PFSK-1 (cell line): ENCODE measurements around the gene DSN1.

Experiments
- FOXP2 ChIP-seq: optimal IDR thresholded peaks from 2 replicates; pipeline ENCODE3; 2011; ENCODE audit warnings: borderline replicate concordance, control low read depth, inconsistent platforms; ENCODE audit not compliant: insufficient read depth; ENCODE audit errors: extremely low read length, extremely low read depth
- POLR2AphosphoS5 ChIP-seq: IDR thresholded peaks from 2 replicates; pipeline ENCODE4 v1.6.1; 2012; ENCODE audit warnings: low read depth, mild to moderate bottlenecking, control low read depth, low read length, moderate library complexity
- SIN3A ChIP-seq: IDR thresholded peaks from 2 replicates; pipeline ENCODE4 v1.6.1; 2012; ENCODE audit warnings: mild to moderate bottlenecking, low read length, moderate library complexity, borderline replicate concordance; ENCODE audit not compliant: insufficient read depth
- TAF1 ChIP-seq: IDR thresholded peaks from 2 replicates; pipeline ENCODE4 v1.6.1; 2012; ENCODE audit warnings: low read length, control low read depth, borderline replicate concordance; ENCODE audit not compliant: insufficient read depth
- TF ChIP-seq, protein P1 (sequence below), 2 experiments: IDR thresholded peaks; 2 replicates each; pipeline versions ENCODE4 v1.6.1 to v1.8.0; 2011 to 2012; ENCODE audit warnings: low read depth in 2 of 2, low read length in 2 of 2, control low read depth in 1 of 2, inconsistent platforms in 1 of 2, mild to moderate bottlenecking in 1 of 2, moderate library complexity in 1 of 2; ENCODE audit not compliant: insufficient read depth in 1 of 2

DNA sequence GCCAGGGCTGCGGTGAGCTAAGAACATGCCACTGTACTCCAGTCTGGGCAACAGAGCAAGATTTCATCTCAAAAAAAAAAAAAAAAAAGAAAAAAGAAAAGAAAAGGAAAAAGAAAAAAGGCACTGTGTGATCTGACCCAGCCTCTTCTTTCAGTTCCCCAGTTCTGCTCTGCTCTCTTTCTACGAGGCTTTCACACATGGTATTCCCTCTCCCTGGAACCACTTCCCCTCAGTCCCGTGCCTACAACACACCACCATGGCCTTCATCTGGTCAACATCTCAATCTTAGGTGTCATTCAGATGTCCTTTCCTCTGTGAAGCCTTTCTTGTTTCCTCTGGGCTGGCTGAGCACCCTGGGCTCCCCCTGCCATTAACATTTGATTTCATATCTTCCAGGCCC is 2.3 kb upstream of the DSN1 start:
- TF ChIP-seq POLR2AphosphoS5 (no peak), TAF1 (no peak), SIN3A (no peak), FOXP2 (no peak)
- TF ChIP-seq, protein P1, sequence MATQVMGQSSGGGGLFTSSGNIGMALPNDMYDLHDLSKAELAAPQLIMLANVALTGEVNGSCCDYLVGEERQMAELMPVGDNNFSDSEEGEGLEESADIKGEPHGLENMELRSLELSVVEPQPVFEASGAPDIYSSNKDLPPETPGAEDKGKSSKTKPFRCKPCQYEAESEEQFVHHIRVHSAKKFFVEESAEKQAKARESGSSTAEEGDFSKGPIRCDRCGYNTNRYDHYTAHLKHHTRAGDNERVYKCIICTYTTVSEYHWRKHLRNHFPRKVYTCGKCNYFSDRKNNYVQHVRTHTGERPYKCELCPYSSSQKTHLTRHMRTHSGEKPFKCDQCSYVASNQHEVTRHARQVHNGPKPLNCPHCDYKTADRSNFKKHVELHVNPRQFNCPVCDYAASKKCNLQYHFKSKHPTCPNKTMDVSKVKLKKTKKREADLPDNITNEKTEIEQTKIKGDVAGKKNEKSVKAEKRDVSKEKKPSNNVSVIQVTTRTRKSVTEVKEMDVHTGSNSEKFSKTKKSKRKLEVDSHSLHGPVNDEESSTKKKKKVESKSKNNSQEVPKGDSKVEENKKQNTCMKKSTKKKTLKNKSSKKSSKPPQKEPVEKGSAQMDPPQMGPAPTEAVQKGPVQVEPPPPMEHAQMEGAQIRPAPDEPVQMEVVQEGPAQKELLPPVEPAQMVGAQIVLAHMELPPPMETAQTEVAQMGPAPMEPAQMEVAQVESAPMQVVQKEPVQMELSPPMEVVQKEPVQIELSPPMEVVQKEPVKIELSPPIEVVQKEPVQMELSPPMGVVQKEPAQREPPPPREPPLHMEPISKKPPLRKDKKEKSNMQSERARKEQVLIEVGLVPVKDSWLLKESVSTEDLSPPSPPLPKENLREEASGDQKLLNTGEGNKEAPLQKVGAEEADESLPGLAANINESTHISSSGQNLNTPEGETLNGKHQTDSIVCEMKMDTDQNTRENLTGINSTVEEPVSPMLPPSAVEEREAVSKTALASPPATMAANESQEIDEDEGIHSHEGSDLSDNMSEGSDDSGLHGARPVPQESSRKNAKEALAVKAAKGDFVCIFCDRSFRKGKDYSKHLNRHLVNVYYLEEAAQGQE (IDR thresholded peaks at IDR 0.05; ENCODE audit: insufficient read depth in 1 of 2, low read depth in 2 of 2, low read length in 2 of 2) = no peak
